Body of pancreas (tissue), 4 donors: ENCODE results near the gene LRRC7. TPM values are rescaled to one million over a fixed set of nuclear protein-coding genes. Genes with fewer than 3 reads are reported as not detected.
A peak's percentile ranks its signal among the peaks of the same experiment; 100 is the strongest.

Experiments
- ATAC-seq: fragments of 150-250 bp; one replicate; pipeline ENCODE4 v1.9.1; 2016
- DNase-seq, 4 donors: peaks; one replicate each; pipeline ENCODE4 v3.0.0-alpha.2; 2019
- H3K27ac ChIP-seq, 4 donors: fragments of 200-600 bp; sonication (generic); 1 replicate in 3 of 4; 2 replicates in 1 of 4; pipeline versions ENCODE4 v1.5.1 to v1.6.1; 2016 to 2019; ENCODE audit warnings: mild to moderate bottlenecking in 1 of 4, mixed read lengths in 1 of 4, moderate library complexity in 1 of 4
- H3K27me3 ChIP-seq, 2 donors: fragments of 200-600 bp; sonication (generic); one replicate each; pipeline ENCODE4 v1.6.0; 2016; ENCODE audit warnings: mild to moderate bottlenecking in 1 of 2
- H3K36me3 ChIP-seq, 2 donors: fragments of 200-600 bp; sonication (generic); replicated peaks in 1 of 2; 2 replicates each; pipeline ENCODE4 v1.5.1; 2016; ENCODE audit warnings: low read depth in 2 of 2; ENCODE audit not compliant: insufficient read depth in 1 of 2
- H3K4me1 ChIP-seq: fragments of 200-600 bp; sonication (generic); one replicate; pipeline ENCODE4 v1.6.0; 2016
- H3K4me3 ChIP-seq, 2 donors: fragments of 200-600 bp; sonication (generic); 1 replicate in 1 of 2; 2 replicates in 1 of 2; pipeline ENCODE4 v1.5.1; 2016 to 2019
- H3K9me3 ChIP-seq, 3 donors: fragments of 200-600 bp; sonication (generic); 1 replicate in 2 of 3; 2 replicates in 1 of 3; pipeline ENCODE4 v1.5.1; 2016
- CTCF ChIP-seq, 7 experiments: fragments of 450-650 bp in 4 of 7; fragments of 200-600 bp in 3 of 7; sonication (generic) in 3 of 7; IDR thresholded peaks; one replicate each; pipeline ENCODE4 v1.5.1; 2016 to 2019; ENCODE audit warnings: antibody characterized with exemption in 7 of 7
- POLR2A ChIP-seq, 3 donors: fragments of 450-650 bp; IDR thresholded peaks; one replicate each; pipeline ENCODE4 v1.6.1; 2016; ENCODE audit warnings: antibody characterized with exemption in 3 of 3, mild to moderate bottlenecking in 2 of 3
- WGBS, 2 donors: methylation state at CpG; one replicate each; pipeline ENCODE4 v1.1.5; 2017; 5-methylcytosine and 5-hydroxymethylcytosine counted together
- intact Hi-C: fragments of 100-400 bp; cut with DNase I; formaldehyde crosslinking; loops from one replicate; pipeline ENCODE4 v1.15.1; 2023
- total RNA-seq, 2 donors: library from RNA; depleted of rRNA; stranded (reverse); fragments of >200 nt; gene quantifications; one replicate each; pipeline ENCODE4 v1.1.0, GENCODE V29; 2016

LRRC7 gene
- total RNA-seq, 2 donors from 2014 or later: 1.3 to 2.6 TPM

- Histone ChIP-seq H3K27me3 (no peaks in the 10 kb centered on the region), H3K27ac (no peak overlapping the region), H3K4me1 (no peaks in the 10 kb centered on the region), H3K36me3 (no peaks in the 10 kb centered on the region), H3K9me3 (no peaks in the 10 kb centered on the region), H3K4me3 (no peak overlapping the region)
- no peak for ATAC-seq
- no peak for TF ChIP-seq CTCF (IDR thresholded peaks at IDR 0.05)
- TF ChIP-seq POLR2A (IDR thresholded peaks at IDR 0.05): no peak
- DNase-seq: no peak
- intact Hi-C loops: no loop called here
Measured at GRCh38 chr1:69657971-69658370, 90.2 kb downstream of the LRRC7 start.

GRCh38 chr1:69661686-69662085 is 94.0 kb downstream of the LRRC7 start:
- H3K27ac ChIP-seq: no peak overlapping the region
- H3K36me3 ChIP-seq: no peaks in the 10 kb centered on the region
- H3K27me3 ChIP-seq: no peaks in the 10 kb centered on the region
- no peaks in the 10 kb centered on the region for H3K4me1 ChIP-seq
- intact Hi-C loops: no loop called here
- 40% methylated on average over 1 of the region's 1 CpG for WGBS, 2 donors
- H3K4me3 ChIP-seq: no peak overlapping the region
- no peak for ATAC-seq
- no peak for TF ChIP-seq POLR2A (IDR thresholded peaks at IDR 0.05)
- TF ChIP-seq CTCF (IDR thresholded peaks at IDR 0.05): no peak
- no peaks in the 10 kb centered on the region for H3K9me3 ChIP-seq
- DNase-seq: no peak

- intact Hi-C loops: no loop called here
Measured at GRCh38 chr1:69662321-69662720, 94.6 kb downstream of the LRRC7 start.

GRCh38 chr1:69671363-69672010 is 103.8 kb downstream of the LRRC7 start:
- Histone ChIP-seq H3K27ac (no peak overlapping the region), H3K4me1 (peaks cover 10% of the 10 kb centered on the region), H3K9me3 (no peaks in the 10 kb centered on the region), H3K27me3 (no peaks in the 10 kb centered on the region), H3K4me3 (no peak overlapping the region), H3K36me3 (no peaks in the 10 kb centered on the region)
- intact Hi-C loops: no loop called here
- WGBS, 2 donors: 79 to 86% methylated on average over 7 of the region's 7 CpGs
- no peak for TF ChIP-seq CTCF (IDR thresholded peaks at IDR 0.05)
- ATAC-seq (no peak), DNase-seq (peak in 1 of 4 donors; percentile 40)

More at GRCh38 chr1:69662321-69662720, 94.6 kb downstream of the LRRC7 start:
- H3K4me1 ChIP-seq: no peaks in the 10 kb centered on the region
- H3K27me3 ChIP-seq: no peaks in the 10 kb centered on the region
- TF ChIP-seq CTCF (IDR thresholded peaks at IDR 0.05) (no peak), POLR2A (IDR thresholded peaks at IDR 0.05) (no peak)
- peak overlapping the region in 1 of 4 donors; percentile 18 for H3K27ac ChIP-seq
- DNase-seq: no peak
- H3K9me3 ChIP-seq: no peaks in the 10 kb centered on the region
- WGBS, 2 donors: 60 to 61% methylated on average over 2 of the region's 2 CpGs
- H3K4me3 ChIP-seq: no peak overlapping the region
- no peaks in the 10 kb centered on the region for H3K36me3 ChIP-seq
- ATAC-seq: no peak

- Histone ChIP-seq H3K36me3 (no peaks in the 10 kb centered on the region), H3K27ac (no peak overlapping the region), H3K4me3 (no peak overlapping the region), H3K9me3 (no peaks in the 10 kb centered on the region), H3K4me1 (peaks cover 10% of the 10 kb centered on the region), H3K27me3 (no peaks in the 10 kb centered on the region)
- no peak for ATAC-seq
- TF ChIP-seq POLR2A (IDR thresholded peaks at IDR 0.05): no peak
- no peak for TF ChIP-seq CTCF (IDR thresholded peaks at IDR 0.05)
- intact Hi-C loops: no loop called here
- DNase-seq: peak; percentile 10 to 34 (median 14)
- 21 to 46% methylated on average over 1 of the region's 1 CpG for WGBS, 2 donors
Measured at GRCh38 chr1:69673321-69673720, 105.6 kb downstream of the LRRC7 start.
